Breast epithelium (tissue), 3 donors: ENCODE data around the gene DNAJC6.

Source experiments
- CTCF ChIP-seq, 3 donors: fragments of 450-650 bp; IDR thresholded peaks; one replicate each; pipeline ENCODE4 v1.5.1; 2016 to 2017; ENCODE audit warnings: antibody characterized with exemption in 3 of 3, mild to moderate bottlenecking in 3 of 3, moderate library complexity in 3 of 3
- POLR2AphosphoS5 ChIP-seq, 3 donors: sonication (generic); formaldehyde crosslinking; IDR thresholded peaks; one replicate each; pipeline ENCODE4 v1.6.1; 2017; ENCODE audit warnings: antibody characterized with exemption in 3 of 3

DNA sequence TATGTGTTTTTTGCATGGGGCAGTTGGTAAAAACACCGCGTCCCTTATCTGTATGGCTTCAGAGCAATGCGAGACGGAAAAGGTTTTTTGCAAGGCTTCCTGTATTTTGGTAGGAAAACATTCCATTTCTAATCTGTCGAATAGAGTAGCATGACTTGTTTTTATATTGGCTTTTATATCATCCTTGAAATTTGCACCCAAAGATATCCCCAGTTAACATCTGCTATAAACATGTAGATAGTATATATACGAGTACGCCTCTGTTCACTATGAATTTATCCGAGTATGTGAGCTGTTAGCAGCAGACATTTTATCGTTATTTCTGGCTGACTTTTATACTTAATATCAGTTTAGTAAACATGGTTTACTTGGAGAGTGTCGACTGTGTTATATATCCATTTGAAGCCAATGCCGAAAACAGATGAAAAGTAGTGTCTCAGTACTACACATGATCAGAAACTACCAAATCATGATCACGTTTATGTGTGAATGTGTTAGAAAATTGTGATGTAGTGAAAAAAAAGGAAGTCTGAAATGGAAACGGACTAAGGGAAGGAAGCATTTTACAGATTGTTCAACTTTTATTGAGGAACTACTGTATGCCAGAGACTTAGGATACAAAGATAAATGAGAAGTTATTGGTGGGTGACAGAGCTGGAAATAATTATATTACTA, 112.1 kb downstream of the DNAJC6 start:
- TF ChIP-seq CTCF (IDR thresholded peaks at IDR 0.05) (no peak), POLR2AphosphoS5 (IDR thresholded peaks at IDR 0.05) (no peak)
